Subcutaneous preadipocyte (primary cell): ENCODE data around the gene TMC7. TPM values are rescaled to one million over a fixed set of nuclear protein-coding genes. Genes with fewer than 3 reads are reported as not detected.

ENCODE experiments used
- small RNA-seq: library from RNA; depleted of rRNA; stranded (forward); fragments of <200 nt; gene quantifications from one replicate; pipeline ENCODE3, GENCODE V24; 2012
- total RNA-seq: library from RNA; depleted of rRNA; stranded (reverse); fragments of >200 nt; gene quantifications from 2 replicates; pipeline ENCODE4 v1.2.3, GENCODE V29; 2012

TMC7 gene
- total RNA-seq, result 0.73 and 2.2 TPM in 2 replicates

DNA sequence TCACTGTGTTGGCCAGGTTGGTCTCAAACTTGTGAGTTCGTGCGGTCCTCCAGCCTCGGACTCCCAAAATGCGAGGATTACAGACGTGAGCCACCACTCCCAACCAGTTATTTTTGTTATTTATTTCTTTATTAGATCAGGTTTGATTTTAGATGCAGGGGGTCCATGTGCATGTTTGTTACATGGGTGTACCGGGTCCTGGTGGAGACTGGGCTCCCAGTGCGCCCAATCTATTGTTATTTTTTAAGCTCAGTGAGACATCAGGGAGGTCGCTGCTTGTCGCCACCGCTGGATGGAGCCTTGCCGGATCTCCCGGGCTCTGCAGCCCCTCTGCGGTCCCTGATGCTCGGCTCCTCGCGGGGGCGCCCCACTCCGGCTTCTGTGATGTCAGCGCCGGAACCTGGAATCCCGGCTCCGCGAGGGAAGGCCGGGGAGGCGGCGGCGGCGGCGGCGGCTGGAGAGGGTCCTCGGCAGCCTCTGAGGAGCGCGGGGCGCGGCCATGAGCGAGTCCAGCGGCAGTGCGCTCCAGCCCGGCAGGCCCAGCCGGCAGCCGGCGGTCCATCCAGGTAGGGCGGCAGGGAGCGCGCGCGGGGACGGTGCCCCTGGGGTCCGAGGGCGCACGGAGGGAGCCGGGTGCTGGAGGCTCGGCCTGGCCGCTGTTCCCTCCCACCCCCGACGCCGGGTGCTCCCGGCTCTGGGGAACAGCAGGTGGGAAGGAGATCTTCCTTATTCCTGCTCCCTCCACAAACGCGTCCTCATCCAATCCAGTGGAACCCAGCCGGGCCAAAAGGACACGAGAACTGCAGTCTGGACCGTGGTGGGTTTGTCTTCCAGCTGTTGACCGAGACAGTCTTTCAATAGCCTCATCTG, at the start of gene TMC7:
Gene TMC7, plus strand, starts transcription at position 370 of the 870 bp plus-strand sequence. Its CDS starts 130 bp downstream, at position 500.

DNA sequence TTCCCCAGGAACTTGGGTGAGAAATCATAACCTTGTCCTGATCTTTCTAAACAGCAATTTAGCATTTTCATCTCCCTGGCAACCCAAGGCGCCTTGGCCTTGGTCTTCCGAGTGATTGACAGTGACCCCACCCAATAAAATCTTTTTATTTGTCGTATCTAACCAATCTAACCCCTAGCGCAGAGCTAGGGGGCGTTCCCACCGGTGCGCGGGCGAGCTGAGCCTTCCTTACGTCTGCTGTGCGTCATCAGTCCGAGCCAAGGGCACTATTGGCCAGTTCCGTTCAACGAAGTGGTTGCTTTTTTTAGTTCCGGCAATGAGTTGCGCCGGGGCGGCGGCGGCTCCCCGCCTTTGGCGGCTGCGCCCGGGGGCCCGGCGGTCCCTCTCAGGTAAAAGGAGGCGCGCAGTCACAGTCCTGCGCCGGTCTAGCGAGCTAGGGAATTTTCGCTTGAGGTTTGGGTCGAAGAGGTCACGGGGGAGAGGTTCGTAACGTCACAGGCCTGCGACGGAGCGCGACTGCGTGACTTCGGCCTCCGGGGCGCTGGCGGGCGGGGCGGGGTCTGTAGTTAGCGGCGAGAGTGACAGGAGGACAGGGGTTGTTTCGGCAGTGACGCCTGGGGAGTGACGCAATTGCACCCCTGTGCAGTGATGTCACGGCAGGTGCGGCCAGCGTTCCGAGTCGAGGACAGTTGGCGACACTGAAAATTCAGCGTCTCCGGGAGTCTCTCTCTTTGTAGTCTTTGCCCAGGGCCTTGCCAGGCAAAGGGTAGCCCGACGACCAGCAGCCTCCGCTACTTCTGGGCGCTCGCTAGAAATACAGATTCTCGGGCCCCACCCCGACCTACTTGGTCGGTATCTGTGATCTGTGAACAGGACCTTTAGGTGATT, 83.9 kb downstream of the TMC7 start, which contains the start of gene COQ7:
Gene COQ7, plus strand, starts transcription at position 266 of the 888 bp plus-strand sequence. Its CDS starts 51 bp downstream, at position 317.

Small RNAs within 50 kb of the gene (small RNA-seq; reads per million reads assigned to genes)
- gene RNU6-1340P, result 0.08 reads per million

Other genes with a start within 250 kb of the TMC7 start
- gene RPS15A, start 193.6 kb upstream of the TMC7 start, total RNA-seq, result 669 and 1,850 TPM in 2 replicates
- 182 and 187 TPM in 2 replicates for gene ARL6IP1, start 182.4 kb upstream of the TMC7 start, total RNA-seq
- 73.1 and 84.6 TPM in 2 replicates for gene SMG1, start 57.5 kb upstream of the TMC7 start, total RNA-seq
- gene COQ7, start 83.7 kb downstream of the TMC7 start, total RNA-seq, result 11.0 and 12.3 TPM in 2 replicates
- gene ITPRIPL2, start 130.0 kb downstream of the TMC7 start, total RNA-seq, result 38.6 and 73.5 TPM in 2 replicates
- 0.20 and 0.37 TPM in 2 replicates for gene SYT17, start 184.3 kb downstream of the TMC7 start, total RNA-seq